ES-I3 (cell line): ENCODE measurements around the gene ZNF189.

Experiments used
- H3K36me3 ChIP-seq: 2 replicates; pipeline ENCODE4 v1.6.1; 2013; ENCODE audit warnings: mild to moderate bottlenecking, low read length, control low read depth, moderate library complexity; ENCODE audit not compliant: insufficient read depth
- H3K4me1 ChIP-seq: 2 replicates; pipeline ENCODE4 v1.6.1; 2013; ENCODE audit warnings: mild to moderate bottlenecking, control low read depth, low read length; ENCODE audit not compliant: insufficient read depth
- H3K9ac ChIP-seq: 2 replicates; pipeline ENCODE4 v1.6.1; 2013; ENCODE audit warnings: low read depth, mild to moderate bottlenecking, low read length, moderate library complexity
- H3K9me3 ChIP-seq: 2 replicates; pipeline ENCODE4 v1.6.1; 2013; ENCODE audit warnings: mild to moderate bottlenecking, low read length, moderate library complexity; ENCODE audit not compliant: control insufficient read depth, insufficient read depth

Gene ZNF189

DNA sequence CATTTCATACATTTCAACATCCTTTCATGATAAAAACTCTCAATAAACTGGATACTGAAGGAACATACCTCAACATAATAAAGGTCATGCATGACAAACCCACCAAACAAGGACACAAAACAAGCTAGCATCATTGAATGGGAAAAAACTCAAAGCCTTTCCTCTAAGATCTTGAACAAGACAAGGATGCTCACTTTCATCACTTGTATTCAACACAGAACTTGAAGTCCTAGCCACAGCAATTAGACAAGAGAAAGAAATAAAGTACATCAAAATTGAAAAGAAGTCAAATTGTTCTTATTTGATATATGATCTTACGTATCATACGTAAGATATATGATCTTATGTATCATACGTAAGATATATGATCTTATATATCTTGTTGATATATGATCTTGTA, 5.5 kb upstream of the ZNF189 start:
- H3K9me3 ChIP-seq: peaks cover 10% of the 10 kb centered on the region; the same call in 1 of the 2 replicates
- no peaks in the 10 kb centered on the region for H3K4me1 ChIP-seq
- peaks cover 10% of the 10 kb centered on the region for H3K36me3 ChIP-seq
- no peak overlapping the region for H3K9ac ChIP-seq

DNA sequence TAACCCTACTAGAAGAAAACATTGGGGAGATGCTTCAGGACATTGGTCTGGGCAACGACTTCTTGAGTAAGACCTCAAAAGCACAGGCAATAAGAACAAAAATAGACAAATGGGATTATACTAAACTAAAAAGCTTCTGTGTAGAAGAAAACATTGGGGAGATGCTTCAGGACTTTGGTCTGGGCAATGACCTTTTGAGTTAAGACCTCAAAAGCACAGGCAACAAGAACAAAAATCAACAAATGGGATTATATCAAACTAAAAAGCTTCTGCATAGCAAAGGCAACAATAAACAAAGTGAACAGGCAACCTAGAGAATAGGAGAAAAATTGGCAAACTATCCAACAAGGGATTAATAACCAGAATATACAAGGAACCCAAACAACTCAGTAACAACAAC, 4.0 kb upstream of the ZNF189 start:
- Histone ChIP-seq H3K9me3 (peaks cover 10% of the 10 kb centered on the region; the same call in 1 of the 2 replicates), H3K9ac (no peak overlapping the region), H3K36me3 (peaks cover 8% of the 10 kb centered on the region), H3K4me1 (peaks cover 3% of the 10 kb centered on the region; the same call in 1 of the 2 replicates)

DNA sequence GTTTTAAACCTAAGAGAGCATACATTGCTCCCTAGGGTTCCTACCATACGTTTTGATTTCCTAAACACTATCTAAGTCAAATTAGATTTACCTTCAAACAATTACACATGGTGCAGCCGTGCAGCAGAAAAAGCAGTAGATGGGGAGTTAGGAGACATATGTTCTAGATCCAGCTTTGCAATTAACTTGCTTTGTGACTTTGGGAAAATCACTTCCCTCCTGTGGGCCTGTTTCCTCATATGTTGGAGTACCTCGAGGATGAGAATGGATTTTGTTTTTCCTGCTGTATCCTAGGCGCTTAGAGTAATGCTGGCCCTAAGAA, 944 bp upstream of the ZNF189 start:
- peaks cover 10% of the 10 kb centered on the region; the same call in 1 of the 2 replicates for H3K9me3 ChIP-seq
- peak overlapping the region; percentile 71 for H3K9ac ChIP-seq
- H3K36me3 ChIP-seq: no peaks in the 10 kb centered on the region; the same call in 1 of the 2 replicates
- peaks cover 7% of the 10 kb centered on the region; the same call in 1 of the 2 replicates for H3K4me1 ChIP-seq

DNA sequence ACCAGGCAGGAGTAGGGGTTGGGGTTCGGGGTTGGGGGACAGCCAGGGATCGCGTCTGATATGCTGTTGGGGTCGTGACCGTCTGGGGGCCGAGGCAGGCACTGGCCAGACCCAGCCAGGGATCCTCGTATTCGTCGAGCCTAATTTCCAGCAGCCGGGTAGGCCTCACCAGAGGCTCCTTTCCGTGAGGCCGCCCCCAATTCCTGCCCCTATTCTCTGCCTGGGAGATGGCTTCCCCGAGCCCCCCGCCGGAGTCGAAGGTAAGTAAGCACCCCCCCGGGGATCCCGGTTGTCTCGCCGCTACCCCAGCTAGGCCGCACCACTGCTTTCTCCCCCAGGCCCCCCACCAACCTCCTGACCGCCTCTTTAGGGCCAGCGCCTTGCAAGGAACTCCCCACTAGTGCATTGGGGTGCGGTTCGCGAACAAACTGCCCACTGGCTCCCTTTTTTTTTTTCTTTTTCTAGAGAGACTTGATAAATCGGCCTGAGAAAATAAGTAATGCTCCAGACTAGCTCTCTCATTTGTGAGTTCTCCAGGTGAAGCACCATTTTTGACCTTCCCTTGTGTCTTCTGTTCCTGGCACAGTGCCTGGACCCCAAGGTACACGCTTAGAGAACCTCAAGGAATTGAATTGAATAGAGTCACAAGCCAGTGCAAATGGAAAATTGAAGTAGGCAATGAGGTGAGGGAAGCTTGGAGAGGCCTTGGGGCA, 435 bp downstream of the ZNF189 start:
- H3K36me3 ChIP-seq: peaks cover 5% of the 10 kb centered on the region; the same call in 1 of the 2 replicates
- peak overlapping the region; percentile 82; the same call in 1 of the 2 replicates for H3K9ac ChIP-seq
- H3K4me1 ChIP-seq: peaks cover 7% of the 10 kb centered on the region; the same call in 1 of the 2 replicates
- H3K9me3 ChIP-seq: peaks cover 10% of the 10 kb centered on the region; the same call in 1 of the 2 replicates

DNA sequence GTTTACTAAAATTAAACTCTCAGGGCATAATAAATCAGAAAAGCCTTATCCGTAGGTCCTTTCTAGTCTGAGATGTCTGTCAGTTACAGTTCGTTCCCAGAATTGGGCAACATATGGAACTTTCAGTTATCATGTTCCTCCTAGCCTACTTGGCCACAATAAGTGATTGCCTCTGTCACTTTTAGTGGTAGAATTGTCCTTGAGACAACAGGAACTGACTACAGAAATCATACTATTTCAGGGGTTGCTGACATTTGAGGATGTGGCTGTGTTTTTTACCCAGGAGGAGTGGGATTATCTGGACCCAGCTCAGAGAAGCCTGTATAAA, 956 bp downstream of the ZNF189 start:
- Histone ChIP-seq H3K9me3 (peaks cover 7% of the 10 kb centered on the region; the same call in 1 of the 2 replicates), H3K36me3 (peaks cover 5% of the 10 kb centered on the region; the same call in 1 of the 2 replicates), H3K4me1 (peaks cover 7% of the 10 kb centered on the region; the same call in 1 of the 2 replicates), H3K9ac (peak overlapping the region; percentile 82; the same call in 1 of the 2 replicates)

DNA sequence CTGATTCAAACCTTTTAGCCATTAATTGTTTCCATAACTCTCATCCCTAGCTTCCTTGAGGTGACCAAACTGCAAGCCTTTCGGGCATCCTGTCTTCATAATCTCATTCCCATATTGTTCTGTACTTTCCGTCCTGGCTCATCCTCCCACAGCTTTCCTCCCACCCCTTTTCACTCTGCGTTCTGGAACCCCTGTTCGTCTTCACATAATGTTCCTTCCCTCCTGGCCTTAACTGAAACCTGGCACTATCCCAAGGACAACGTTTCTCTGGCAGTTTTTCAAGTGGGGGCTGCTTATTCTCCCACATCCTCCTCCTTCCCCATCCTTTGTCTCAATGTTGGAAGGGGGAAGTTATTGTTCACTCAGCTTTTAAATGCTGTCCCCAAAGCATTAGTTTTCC, 1.5 kb downstream of the ZNF189 start:
- H3K36me3 ChIP-seq: peaks cover 5% of the 10 kb centered on the region; the same call in 1 of the 2 replicates
- peaks cover 12% of the 10 kb centered on the region; the same call in 1 of the 2 replicates for H3K9me3 ChIP-seq
- H3K4me1 ChIP-seq: peaks cover 7% of the 10 kb centered on the region; the same call in 1 of the 2 replicates
- peak overlapping the region; percentile 82; the same call in 1 of the 2 replicates for H3K9ac ChIP-seq

DNA sequence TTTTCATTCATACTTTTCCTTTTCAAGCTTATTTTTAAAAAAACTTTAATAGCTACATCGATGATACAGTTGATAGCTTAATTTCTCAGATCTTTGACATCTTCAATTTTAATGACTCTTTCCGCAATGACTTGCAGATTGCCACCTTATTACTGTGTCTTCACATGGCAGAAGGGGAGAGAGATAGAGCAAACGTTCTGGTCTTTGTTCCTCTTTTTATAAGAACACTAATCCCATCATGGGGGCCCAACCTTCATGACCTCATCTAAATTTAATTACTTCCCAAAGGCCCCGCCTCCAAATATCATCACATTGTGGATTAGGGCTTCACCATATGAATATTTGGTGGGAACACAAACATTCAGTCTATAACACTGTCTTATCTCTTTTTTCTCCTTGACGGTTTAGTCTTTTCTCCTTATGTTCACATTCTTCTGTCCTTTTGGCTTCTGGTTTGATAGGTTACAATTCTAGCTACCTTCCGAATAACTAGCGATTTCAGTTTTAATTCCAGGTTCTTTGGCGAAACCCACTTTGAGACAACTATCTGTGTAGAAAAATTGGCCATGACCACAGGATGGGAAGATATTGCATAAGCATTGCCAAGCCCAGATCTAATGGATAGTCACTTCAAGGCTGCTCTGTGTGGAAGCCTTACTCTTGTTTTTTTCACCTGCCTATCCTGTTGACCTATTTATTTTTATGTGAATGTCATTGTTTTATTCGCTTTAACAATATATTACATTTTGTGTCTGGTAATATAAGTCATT, 5.0 kb downstream of the ZNF189 start:
- H3K9me3 ChIP-seq: peaks cover 35% of the 10 kb centered on the region
- peaks cover 21% of the 10 kb centered on the region for H3K36me3 ChIP-seq

DNA sequence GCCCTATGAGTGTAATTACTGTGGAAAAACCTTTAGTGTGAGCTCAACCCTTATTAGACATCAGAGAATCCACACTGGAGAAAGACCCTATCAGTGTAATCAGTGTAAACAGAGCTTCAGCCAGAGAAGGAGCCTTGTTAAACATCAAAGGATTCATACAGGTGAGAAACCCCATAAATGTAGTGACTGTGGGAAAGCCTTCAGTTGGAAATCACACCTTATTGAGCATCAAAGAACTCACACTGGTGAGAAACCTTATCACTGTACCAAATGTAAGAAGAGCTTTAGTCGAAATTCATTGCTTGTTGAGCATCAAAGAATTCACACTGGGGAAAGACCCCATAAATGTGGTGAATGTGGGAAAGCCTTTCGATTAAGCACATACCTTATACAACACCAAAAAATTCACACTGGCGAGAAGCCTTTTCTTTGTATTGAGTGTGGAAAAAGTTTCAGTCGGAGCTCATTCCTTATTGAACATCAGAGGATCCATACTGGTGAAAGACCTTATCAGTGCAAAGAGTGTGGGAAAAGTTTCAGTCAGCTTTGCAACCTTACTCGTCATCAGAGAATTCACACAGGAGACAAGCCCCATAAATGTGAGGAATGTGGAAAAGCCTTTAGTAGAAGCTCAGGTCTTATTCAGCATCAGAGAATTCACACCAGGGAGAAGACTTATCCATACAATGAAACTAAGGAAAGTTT, 9.9 kb downstream of the ZNF189 start:
- Histone ChIP-seq H3K9ac (no peak overlapping the region), H3K9me3 (peaks cover 58% of the 10 kb centered on the region), H3K4me1 (no peaks in the 10 kb centered on the region), H3K36me3 (peaks cover 35% of the 10 kb centered on the region)

More for the DNA sequence above, 5.0 kb downstream of the ZNF189 start:
- Histone ChIP-seq H3K4me1 (peaks cover 7% of the 10 kb centered on the region; the same call in 1 of the 2 replicates), H3K9ac (no peak overlapping the region)

DNA sequence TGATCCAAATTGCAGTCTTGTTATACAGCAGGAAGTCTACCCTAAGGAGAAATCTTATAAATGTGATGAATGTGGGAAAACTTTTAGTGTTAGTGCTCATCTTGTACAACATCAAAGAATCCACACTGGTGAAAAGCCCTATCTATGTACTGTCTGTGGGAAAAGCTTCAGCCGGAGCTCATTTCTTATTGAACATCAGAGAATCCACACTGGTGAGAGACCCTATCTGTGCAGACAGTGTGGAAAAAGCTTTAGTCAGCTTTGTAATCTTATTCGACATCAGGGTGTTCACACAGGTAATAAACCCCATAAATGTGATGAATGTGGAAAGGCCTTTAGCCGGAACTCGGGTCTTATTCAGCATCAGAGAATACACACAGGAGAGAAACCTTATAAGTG, 10.4 kb downstream of the ZNF189 start:
- H3K36me3 ChIP-seq: peaks cover 31% of the 10 kb centered on the region
- H3K9me3 ChIP-seq: peaks cover 53% of the 10 kb centered on the region
- no peaks in the 10 kb centered on the region for H3K4me1 ChIP-seq
- H3K9ac ChIP-seq: no peak overlapping the region

DNA sequence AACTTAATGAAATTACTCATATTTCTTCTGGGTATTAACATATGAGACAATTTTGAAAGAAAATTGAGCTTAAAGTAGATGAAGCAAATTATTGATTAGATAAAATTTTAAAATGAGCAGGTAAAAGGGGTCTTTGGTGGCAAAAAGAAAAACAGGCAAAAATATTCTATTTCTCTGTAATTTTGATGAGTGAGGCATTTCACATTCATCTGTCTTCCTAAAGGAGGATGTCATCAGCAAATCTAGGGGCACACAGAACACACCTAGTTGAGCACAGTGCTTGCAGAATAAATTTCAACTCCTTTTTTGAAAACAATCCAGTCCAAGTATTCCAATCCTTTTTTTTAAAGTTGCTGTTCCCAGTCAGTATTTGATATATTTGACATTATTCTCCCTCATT, 16.2 kb downstream of the ZNF189 start:
- Histone ChIP-seq H3K9me3 (peaks cover 11% of the 10 kb centered on the region), H3K36me3 (peaks cover 3% of the 10 kb centered on the region; the same call in 1 of the 2 replicates), H3K4me1 (no peaks in the 10 kb centered on the region), H3K9ac (no peak overlapping the region)

DNA sequence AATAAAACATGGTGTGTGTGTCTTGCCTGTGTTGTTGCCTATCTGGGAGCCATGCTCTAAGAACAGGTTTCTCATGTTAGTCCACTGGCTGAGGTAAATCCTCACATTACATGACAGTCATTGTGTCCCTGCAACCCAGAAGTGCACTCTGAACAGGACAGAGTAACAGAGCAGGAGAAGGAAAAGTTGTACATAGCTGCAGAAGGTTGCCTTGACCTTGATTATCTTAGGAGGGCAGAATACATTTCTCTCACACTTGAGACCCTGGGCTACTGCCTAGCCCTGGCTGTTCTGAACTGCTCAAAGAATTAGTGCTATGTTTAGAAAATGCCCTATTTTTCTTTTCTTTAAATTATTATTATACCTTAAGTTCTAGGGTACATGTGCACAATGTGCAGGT, 16.9 kb downstream of the ZNF189 start:
- H3K9me3 ChIP-seq: peaks cover 4% of the 10 kb centered on the region; the same call in 1 of the 2 replicates

DNA sequence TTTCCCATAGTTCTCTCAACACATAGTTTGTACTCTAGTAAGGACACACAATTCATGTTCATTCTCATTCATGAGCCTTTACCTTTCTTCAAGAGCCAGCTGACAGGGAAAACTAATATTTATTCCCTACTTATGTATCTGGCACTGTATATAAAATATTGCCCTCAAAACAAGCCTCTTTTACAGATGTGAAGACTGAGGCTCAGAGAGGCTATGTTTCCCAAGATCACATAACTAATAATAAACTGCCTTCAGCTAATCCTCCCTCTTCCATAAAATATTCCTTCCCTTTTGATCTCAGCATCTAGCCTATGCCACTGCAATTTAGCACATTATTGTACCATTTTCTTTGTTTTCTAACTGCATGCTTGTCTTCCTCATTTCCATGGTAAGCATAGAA, 18.7 kb downstream of the ZNF189 start:
- Histone ChIP-seq H3K9me3 (no peaks in the 10 kb centered on the region; the same call in 1 of the 2 replicates), H3K36me3 (peaks cover 2% of the 10 kb centered on the region; the same call in 1 of the 2 replicates), H3K9ac (no peak overlapping the region), H3K4me1 (no peaks in the 10 kb centered on the region)

More for the DNA sequence above, 16.9 kb downstream of the ZNF189 start:
- Histone ChIP-seq H3K4me1 (no peaks in the 10 kb centered on the region), H3K36me3 (peaks cover 2% of the 10 kb centered on the region; the same call in 1 of the 2 replicates), H3K9ac (no peak overlapping the region)

DNA sequence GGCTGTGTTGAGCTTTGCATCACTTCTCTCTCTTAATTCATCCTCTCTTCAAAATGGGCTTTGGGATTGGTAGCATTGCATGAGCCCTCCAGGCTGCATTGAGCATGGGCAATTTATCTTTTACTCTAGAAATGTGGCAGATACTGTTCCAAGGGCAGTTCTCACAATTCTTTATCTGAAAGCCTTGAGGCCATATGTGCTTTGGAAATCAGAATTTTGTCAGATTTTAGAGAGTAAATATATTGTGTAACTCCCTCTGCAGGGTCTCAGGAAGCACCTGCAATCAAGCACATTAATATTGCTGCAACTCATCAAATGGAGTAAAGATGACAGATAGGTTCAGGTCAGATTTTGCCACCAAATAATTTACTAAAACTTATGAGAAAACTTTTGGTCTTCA, 19.3 kb downstream of the ZNF189 start:
- Histone ChIP-seq H3K36me3 (peaks cover 1% of the 10 kb centered on the region; the same call in 1 of the 2 replicates), H3K9ac (no peak overlapping the region), H3K9me3 (no peaks in the 10 kb centered on the region; the same call in 1 of the 2 replicates), H3K4me1 (no peaks in the 10 kb centered on the region)
